Ectodermal cell (in vitro differentiated cells): ENCODE data around the gene SOX13.
"Not testable (repeated sequence)": the region's sequence is repeated elsewhere in the genome, so short reads cannot be mapped to it uniquely, and the experiment has no call there.

Experiments
- H3K27ac ChIP-seq: 2 replicates; pipeline ENCODE4 v1.7.0; 2013; ENCODE audit warnings: mild to moderate bottlenecking, low read depth, low read length; ENCODE audit not compliant: insufficient read depth, poor library complexity, severe bottlenecking
- H3K27me3 ChIP-seq: 2 replicates; pipeline ENCODE4 v1.7.0; 2013; ENCODE audit warnings: mild to moderate bottlenecking, low read length; ENCODE audit not compliant: insufficient read depth, control insufficient read depth, poor library complexity, severe bottlenecking
- H3K36me3 ChIP-seq: one replicate; pipeline ENCODE4 v1.7.0; 2013; ENCODE audit warnings: low read length; ENCODE audit not compliant: control insufficient read depth, insufficient read depth
- H3K4me1 ChIP-seq: one replicate; pipeline ENCODE4 v1.7.0; 2013; ENCODE audit warnings: low read length; ENCODE audit not compliant: control insufficient read depth, insufficient read depth
- H3K4me3 ChIP-seq: 2 replicates; pipeline ENCODE4 v1.7.0; 2013; ENCODE audit warnings: low read depth, low read length, control low read depth; ENCODE audit not compliant: insufficient read depth
- H3K9me3 ChIP-seq: 2 replicates; pipeline ENCODE4 v1.7.0; 2013; ENCODE audit warnings: mild to moderate bottlenecking, low read length, moderate library complexity; ENCODE audit not compliant: control insufficient read depth
- WGBS, 2 experiments: methylation state at CpG; one replicate each; pipeline ENCODE4 v1.1.7; 2013; ENCODE audit warnings: missing lambda C conversion rate in 2 of 2; 5-methylcytosine and 5-hydroxymethylcytosine counted together

The SOX13 gene

DNA sequence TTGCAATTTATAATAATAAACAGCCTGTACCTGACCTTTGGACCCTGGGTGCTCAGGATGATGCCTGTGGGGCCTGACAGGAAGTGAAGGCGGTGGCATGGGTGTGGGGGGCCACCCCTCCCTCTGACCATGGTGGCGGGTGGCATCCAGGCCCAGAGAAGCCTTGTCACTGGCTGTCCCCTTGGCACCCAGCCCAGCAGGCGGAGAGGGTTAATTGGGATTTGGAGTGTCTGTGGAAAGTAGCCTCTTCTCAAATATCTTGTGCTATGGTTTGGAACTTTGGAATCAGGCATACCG lies 20.5 kb downstream of the SOX13 start:
- Histone ChIP-seq H3K4me1 (peaks cover 72% of the 10 kb centered on the region), H3K27me3 (no peaks in the 10 kb centered on the region), H3K9me3 (no peaks in the 10 kb centered on the region), H3K36me3 (no peaks in the 10 kb centered on the region), H3K27ac (no peak overlapping the region), H3K4me3 (no peak overlapping the region)
- 81% methylated on average over 4 of the region's 4 CpGs for WGBS, 2 experiments

DNA sequence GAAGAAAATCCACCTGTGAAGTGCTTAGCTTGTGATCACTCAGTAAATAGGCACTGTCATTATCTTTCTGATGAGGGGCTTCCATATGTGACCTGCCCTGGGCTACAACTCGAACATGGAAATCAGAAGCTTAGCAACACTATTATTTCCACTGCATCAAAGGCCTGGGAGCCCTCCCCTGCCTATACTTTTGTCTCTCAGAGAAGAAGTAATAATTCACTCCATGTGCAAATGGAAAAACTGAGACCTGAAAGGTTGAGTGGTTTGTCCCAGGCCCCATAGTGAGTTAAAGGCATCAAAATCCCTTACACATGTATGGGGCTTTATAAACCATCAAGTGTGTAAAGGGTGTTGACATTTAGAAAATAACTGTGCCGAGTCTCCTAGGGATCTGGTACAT lies 20.9 kb downstream of the SOX13 start:
- Histone ChIP-seq H3K4me3 (no peak overlapping the region), H3K27me3 (no peaks in the 10 kb centered on the region), H3K9me3 (no peaks in the 10 kb centered on the region), H3K27ac (peak overlapping the region; percentile 72), H3K4me1 (peaks cover 68% of the 10 kb centered on the region), H3K36me3 (no peaks in the 10 kb centered on the region)
- WGBS, 2 experiments: 29 to 32% methylated on average over 2 of the region's 2 CpGs

DNA sequence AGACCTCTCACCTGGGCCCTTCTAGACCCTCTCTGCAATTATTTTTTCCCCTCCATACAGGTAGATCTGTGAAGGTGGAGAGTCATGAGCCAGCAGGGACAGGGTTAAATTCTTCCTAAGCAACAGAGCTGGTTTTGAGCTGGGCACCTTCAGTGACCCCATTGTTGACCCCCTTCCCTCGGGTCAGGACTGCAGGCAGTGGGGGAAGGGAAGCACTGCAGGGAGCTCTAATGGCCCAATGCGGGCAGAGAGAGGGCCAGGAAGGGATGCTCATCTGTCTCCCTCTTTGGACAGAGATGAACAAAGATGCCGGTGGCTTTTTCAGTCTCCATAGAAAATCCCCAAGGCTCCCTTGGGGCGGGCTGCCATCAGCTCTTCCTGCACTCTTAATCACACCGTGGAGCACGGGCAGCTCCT lies 21.4 kb downstream of the SOX13 start:
- no peaks in the 10 kb centered on the region for H3K36me3 ChIP-seq
- H3K9me3 ChIP-seq: no peaks in the 10 kb centered on the region
- no peak overlapping the region for H3K4me3 ChIP-seq
- peak overlapping the region; percentile 72 for H3K27ac ChIP-seq
- no peaks in the 10 kb centered on the region for H3K27me3 ChIP-seq
- 3 to 7% methylated on average over 6 of the region's 6 CpGs for WGBS, 2 experiments
- peaks cover 62% of the 10 kb centered on the region for H3K4me1 ChIP-seq

DNA sequence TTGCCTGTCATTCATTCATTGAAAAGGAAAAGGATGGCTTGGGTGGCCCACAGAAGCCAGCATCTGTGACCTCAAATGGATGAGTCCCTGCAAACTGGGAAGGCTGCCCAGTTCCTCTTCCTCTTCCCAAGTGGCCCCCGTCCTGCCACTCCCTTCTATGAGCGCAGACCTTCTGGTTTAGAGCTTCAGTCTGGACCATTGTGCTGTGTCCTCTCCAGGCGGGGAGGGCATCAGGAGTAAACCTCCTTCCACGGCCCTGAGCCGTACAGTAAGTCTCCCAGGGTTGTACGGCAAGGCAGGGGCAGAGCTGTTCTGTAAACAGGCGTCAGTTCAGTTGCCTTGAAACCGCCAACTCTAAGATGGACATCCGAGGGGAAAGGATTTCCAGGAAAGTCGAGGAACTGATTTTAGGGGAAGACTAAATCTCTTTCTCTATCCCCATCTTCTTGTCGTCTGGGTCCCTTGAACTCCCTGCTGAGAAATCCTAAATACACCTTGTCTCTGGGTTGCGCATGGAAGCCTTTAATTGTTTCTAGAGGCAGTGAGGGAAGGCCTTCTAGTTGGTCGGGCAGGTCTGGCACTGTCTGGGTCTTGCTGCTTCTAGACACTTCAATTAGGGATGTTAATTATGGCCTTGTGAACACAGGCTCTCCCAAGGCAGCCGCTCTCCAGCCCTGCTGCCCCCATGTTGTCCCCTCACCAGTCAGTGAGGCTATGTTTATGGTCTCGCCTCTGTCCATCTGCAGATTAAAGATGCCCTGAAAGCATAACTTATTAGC lies 22.1 kb downstream of the SOX13 start:
- peak overlapping the region; percentile 8 for H3K4me3 ChIP-seq
- no peaks in the 10 kb centered on the region for H3K27me3 ChIP-seq
- peak overlapping the region; percentile 30 for H3K27ac ChIP-seq
- WGBS, 2 experiments: 62 to 64% methylated on average over 15 of the region's 15 CpGs
- H3K9me3 ChIP-seq: no peaks in the 10 kb centered on the region
- peaks cover 55% of the 10 kb centered on the region for H3K4me1 ChIP-seq
- H3K36me3 ChIP-seq: no peaks in the 10 kb centered on the region

DNA sequence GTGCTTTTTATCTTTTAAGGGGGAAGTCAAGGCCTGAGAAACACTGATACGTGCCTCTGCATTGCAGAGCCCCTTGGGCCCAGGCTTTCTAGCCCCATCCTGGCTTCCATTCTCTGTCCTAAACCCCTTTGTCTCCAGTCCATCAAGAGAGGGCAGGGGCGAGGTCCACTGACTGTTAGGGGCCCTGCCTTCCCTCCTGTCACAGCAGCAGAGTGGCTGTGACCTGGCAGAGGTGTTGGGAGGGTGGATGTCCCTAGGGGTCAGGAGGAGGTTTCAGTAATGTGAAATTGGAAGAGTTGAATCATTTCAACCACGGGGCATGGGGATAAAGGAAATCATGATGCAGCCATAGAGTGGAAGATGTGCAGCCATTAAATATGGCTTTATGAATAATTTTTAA lies 24.0 kb downstream of the SOX13 start:
- 70 to 72% methylated on average over 3 of the region's 3 CpGs for WGBS, 2 experiments
- Histone ChIP-seq H3K27me3 (no peaks in the 10 kb centered on the region), H3K9me3 (no peaks in the 10 kb centered on the region), H3K36me3 (no peaks in the 10 kb centered on the region), H3K4me3 (no peak overlapping the region), H3K4me1 (peaks cover 44% of the 10 kb centered on the region), H3K27ac (no peak overlapping the region)

DNA sequence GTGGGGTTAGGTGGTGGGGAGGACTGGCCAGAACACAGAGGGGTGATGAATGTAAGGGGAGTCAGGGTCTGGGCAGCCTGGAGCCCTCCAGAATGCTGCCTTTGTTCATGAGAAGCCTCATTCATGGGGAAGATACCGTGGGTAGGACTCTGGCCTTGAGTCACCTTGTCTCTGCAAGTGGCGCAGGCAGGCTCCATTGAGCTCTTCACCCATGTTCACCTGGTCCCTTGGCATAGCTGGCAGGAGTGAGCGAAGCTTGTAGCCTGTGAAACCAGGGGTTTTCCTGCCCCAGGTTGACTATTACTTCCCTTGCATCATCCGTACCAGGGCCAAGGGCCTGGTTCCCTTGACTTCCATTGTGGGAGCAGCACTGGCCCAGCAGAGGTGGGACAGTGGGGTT lies 25.8 kb downstream of the SOX13 start:
- Histone ChIP-seq H3K4me3 (no peak overlapping the region), H3K9me3 (no peaks in the 10 kb centered on the region), H3K4me1 (peaks cover 48% of the 10 kb centered on the region), H3K27ac (no peak overlapping the region), H3K27me3 (no peaks in the 10 kb centered on the region), H3K36me3 (no peaks in the 10 kb centered on the region)
- 92 to 93% methylated on average over 4 of the region's 4 CpGs for whole genome bisulfite sequencing, 2 experiments

DNA sequence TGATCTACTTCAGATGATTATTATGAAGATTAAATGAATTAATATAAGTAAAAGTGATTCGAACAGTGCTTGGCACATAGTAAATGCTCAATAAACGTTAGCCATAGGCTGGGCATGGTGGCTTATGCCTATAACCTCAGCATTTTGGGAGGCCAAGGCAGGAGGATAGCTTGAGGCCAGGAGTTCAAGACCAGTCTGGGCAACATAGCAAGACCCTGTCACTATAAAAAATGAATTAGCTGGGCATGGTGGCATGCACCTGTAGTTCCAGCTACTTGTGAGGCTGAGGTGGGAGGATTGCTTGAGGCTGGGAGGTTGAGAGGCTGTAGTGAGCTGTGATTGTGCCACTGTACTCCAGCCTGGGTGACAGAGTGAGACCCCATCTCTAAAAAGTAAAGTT lies 26.8 kb downstream of the SOX13 start:
- WGBS, 2 experiments: 92 to 98% methylated on average over 2 of the region's 2 CpGs
- not testable (repeated sequence) for H3K27ac ChIP-seq, H3K27me3 ChIP-seq, H3K4me3 ChIP-seq, H3K36me3 ChIP-seq, H3K9me3 ChIP-seq
- peaks cover 49% of the 10 kb centered on the region for H3K4me1 ChIP-seq

DNA sequence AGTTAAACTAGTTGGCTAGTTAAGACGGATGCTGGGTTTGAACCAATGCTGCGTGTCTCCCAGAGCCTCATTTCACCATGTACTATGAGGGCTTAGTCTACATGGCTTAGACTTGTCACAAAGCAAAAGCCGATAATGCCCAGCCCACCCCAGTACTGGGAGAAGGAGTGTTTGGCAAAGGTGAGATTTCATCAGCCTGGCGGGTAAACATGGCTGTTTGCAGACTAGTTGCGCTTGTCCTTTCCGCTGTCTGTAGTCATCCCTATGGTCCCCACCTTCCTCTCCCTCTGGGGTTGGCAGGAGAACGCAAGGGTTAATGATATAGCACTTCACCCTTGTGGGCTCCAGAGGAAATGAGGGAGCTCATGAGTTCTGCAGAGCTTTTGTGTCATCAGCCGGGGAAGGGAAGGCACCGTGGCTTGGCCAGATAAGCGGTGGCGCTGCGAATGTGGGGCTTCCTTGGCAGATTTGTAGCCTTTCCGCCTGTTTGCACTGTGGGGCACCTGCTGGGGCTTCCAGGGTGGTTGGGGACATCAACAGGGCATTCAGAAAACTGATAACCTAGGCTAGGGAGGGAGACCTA lies 29.2 kb downstream of the SOX13 start:
- H3K27me3 ChIP-seq: no peaks in the 10 kb centered on the region
- 78 to 81% methylated on average over 13 of the region's 13 CpGs for WGBS, 2 experiments
- H3K9me3 ChIP-seq: no peaks in the 10 kb centered on the region
- H3K27ac ChIP-seq: no peak overlapping the region
- no peak overlapping the region for H3K4me3 ChIP-seq
- H3K4me1 ChIP-seq: peaks cover 36% of the 10 kb centered on the region
- no peaks in the 10 kb centered on the region for H3K36me3 ChIP-seq

DNA sequence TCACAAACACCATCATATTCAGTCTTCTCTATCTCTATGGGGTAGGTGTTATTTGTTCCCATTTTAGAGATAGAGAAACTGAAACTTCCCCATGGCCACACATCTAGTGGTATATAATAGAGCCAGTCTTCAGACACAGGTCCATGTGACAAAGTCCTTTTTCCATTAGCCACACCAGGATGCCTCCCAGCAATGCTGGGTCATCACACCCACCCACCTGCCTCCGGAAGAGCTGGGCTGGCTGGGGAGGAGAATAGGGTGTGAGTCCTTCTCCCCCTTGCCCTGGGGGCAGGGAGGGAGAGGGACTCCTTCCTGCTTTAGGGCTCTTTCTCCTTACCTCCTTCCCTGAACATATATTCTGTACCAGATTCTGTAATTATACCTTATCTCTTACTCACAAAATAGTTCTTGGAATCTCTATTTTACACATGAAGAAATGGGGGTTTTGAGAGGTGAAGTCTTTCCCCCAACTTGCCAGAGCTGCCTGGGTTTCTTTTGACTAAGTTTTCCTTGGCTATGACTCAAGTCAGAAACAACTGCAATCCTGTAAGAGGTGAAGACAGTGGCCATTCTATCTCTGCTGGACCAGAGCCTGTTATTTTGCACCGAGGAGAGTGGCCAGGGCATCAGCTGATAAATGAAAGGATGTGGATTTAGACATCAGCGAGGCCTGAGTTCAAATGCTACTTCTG lies 30.0 kb downstream of the SOX13 start:
- Histone ChIP-seq H3K4me3 (no peak overlapping the region), H3K36me3 (no peaks in the 10 kb centered on the region), H3K27me3 (no peaks in the 10 kb centered on the region), H3K4me1 (peaks cover 44% of the 10 kb centered on the region), H3K9me3 (no peaks in the 10 kb centered on the region), H3K27ac (peak overlapping the region; percentile 16)
- 26 to 27% methylated on average over 2 to 3 of the region's 3 CpGs for whole genome bisulfite sequencing, 2 experiments

DNA sequence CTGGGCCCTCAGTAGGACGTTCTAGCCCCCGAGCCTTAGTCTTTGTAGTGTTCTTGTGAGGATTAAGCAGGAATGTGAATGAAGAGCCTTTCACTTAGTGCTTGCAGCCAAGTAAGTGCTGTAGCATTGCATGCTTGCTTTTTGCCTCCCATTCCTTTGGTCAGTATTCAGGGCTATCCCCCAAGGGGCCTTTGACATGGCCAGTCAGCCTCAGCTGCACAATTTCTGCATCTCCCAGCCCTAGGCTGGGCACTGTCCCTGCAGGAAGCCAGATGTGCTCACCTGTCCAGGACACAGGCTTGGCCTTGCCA lies 30.5 kb downstream of the SOX13 start:
- Histone ChIP-seq H3K27me3 (no peaks in the 10 kb centered on the region), H3K4me3 (no peak overlapping the region), H3K4me1 (peaks cover 49% of the 10 kb centered on the region), H3K36me3 (no peaks in the 10 kb centered on the region), H3K9me3 (no peaks in the 10 kb centered on the region), H3K27ac (no peak overlapping the region)
- 15 to 30% methylated on average over 2 of the region's 2 CpGs for whole genome bisulfite sequencing, 2 experiments
